Ammon's horn (tissue), 1 donor: ENCODE results near the gene ZAR1L.

Source experiments
- DNase-seq: peaks from one replicate; pipeline ENCODE4 v3.0.0-alpha.2; 2016; ENCODE audit warnings: low spot score

ZAR1L gene

DNA sequence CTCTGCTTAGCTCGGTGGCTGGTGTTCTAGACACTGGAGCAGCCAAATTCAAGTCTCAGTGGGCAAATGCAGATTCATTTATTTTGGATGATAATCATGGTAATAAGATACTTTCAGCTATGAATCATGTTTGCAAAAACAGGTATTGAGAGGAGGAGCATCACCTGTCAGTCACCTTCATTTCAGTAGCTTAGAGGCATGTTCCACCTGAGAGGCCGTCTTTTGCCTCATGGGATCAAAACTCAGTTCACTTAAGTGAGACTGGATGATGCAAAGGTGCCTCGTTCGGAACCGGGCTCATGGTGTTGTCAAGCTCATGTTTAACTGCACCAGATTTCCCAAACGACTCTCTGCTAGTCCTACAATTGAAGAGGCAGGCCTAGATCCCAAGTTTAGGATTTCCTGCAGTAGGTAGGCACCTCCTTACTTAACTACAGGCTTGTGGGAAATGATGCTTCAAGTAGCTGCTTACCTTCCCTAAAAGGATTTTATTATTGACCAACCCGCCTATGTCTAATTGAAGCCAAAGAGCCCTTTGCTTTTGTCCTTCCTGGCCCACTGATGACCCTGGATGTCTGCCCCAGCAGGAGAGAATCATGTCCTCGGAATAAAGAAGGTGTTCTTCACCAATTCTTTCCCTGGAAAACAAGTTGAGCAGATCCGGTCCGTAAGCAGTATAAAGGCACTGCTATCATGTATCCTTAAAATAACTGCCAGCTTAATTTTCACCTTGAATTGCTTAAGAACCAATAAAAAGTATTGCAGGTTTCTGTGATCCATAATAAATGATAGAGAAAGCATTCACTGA, 60.0 kb downstream of the ZAR1L start:
- no peak for DNase-seq

DNA sequence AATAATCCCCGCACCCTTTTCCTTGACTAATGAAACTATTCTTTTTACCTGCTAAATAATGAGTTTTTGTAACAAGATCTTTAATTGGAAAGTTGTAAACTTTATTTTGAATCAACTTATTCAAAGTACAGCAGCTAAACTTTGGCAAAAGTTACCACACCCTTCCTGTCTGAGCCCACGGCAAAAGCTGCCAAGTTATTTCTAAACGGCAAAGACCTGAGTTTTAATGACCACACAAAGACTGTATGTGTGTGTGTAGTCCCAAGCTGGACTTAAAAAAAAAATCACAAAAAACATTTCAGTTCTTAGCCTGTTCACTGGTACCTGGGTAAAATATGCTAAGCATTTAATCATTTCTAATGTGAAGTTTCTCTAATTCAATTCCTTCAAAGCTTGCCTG, 60.7 kb downstream of the ZAR1L start:
- DNase-seq, result no peak

DNA sequence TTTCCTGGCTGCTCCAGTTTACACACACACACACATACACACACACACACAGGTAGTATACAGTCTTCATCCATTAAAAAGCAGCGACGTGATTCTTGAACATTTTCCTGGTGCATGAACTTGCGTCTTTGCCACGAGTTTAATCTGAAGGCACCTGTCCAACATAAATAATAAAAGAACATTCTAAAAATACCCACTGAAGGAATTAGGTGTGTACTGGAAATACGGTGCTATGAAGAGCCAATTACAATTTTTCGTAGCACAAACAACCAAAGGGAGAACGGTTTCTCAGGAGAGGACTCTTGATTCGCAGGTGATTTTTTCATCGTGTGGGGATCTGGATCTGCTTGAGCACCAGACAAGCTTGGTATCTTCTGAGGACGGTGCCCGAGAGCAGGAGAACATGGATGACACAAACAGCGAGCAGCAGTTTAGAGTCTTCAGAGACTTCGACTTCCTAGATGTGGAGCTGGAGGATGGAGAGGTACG, 61.2 kb downstream of the ZAR1L start:
- no peak for DNase-seq
